Islet of Langerhans (tissue), 1 donor: ENCODE measurements around the gene PAF1.
"Not testable (repeated sequence)": the region's sequence is repeated elsewhere in the genome, so short reads cannot be mapped to it uniquely, and the experiment has no call there.

Experiments used
- FAIRE-seq: peaks from one replicate; lab custom pipeline; 2011; peaks lifted over from hg19 to GRCh38; lab: Jason Lieb, UNC

PAF1 gene

GRCh38 chr19:39381910-39382611, 8.8 kb downstream of the PAF1 start:
- FAIRE-seq: no peak

DNA sequence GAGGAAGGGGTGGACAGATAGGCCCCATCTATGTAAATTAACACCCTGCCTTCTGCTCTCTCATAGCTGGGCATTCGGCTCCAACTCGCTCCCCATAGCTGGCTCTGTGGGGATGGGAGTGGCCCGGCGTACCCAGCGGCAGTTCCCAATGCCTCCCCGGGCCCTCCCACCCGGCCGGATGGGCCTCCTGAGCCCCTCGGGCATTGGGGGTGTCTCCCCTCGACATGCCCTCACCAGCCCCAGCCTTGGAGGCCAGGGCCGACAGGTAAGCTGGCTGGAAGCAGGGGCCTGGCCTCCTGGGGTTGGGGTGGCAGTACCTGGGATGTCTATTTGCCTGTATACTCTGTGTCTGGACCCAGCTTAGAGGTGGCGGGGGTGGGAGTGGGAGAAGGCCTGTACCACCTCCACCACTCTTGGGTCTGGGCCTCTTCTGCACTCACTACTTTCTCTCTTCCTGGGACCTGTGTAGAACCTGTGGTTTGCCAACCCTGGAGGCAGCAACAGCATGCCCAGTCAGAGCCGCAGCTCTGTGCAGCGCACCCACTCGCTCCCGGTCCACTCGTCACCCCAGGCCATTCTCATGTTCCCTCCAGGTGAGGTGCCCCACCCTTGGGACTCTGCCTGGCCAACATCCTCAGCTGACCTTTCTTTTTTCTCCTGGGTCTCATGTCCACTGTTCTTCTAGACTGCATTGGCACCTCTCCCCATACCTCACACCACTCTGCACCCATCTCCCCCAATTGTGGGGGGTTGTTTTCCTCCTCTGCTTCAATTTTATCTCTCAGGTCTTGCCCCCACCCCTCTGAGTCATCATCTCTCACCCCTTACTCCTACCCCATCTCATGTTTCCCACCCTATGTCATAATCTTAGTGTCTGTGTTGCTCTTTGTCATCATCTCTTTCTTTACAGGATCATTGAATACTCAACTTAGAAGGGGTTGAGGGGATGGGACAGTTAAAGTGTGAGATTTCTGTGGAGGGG, 10.1 kb downstream of the PAF1 start:
- no peak for FAIRE-seq

DNA sequence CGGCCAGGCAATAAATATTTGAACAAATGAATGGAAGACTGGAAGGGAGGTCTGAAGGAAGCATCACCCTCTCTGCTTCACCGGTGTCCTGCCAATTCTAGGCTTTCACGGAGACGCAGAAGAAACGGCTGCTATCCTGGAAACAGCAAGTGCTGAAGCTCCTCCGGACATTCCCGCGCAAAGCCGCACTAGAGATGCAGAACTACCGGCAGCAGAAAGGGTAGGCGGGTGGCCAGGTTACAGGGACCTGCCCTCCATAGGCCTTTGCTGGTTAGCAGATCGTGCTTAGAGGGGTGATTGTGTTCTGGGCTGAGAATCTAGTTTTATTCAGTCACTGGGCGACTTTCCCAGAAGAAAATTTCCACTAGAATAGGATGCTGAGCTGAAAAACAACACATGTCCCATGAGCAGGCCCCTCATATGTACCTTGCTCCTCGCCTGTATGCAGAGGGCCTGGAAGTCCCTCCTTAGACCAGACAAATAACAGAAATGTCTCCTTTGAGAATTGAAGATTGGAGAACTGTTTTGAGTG, 11.0 kb downstream of the PAF1 start:
- FAIRE-seq: no peak

DNA sequence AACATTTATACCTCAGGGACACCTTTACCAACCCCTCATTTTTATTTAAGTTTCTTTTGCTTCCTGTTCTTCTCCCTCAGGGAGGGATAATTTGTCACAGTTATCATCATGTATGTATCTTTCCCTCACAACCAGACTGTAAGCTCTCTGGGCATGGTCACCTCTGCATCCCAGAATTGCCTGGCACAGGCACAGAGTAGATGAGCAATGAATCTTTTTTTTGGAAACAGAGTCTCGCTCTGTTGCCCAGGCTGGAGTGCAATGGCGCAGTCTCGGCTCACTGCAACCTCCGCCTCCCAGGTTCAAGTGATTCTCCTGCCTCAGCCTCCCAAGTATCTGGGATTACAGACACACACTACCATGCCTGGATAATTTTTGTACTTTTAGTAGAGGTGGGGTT, 11.5 kb downstream of the PAF1 start:
- FAIRE-seq: not testable (repeated sequence)

DNA sequence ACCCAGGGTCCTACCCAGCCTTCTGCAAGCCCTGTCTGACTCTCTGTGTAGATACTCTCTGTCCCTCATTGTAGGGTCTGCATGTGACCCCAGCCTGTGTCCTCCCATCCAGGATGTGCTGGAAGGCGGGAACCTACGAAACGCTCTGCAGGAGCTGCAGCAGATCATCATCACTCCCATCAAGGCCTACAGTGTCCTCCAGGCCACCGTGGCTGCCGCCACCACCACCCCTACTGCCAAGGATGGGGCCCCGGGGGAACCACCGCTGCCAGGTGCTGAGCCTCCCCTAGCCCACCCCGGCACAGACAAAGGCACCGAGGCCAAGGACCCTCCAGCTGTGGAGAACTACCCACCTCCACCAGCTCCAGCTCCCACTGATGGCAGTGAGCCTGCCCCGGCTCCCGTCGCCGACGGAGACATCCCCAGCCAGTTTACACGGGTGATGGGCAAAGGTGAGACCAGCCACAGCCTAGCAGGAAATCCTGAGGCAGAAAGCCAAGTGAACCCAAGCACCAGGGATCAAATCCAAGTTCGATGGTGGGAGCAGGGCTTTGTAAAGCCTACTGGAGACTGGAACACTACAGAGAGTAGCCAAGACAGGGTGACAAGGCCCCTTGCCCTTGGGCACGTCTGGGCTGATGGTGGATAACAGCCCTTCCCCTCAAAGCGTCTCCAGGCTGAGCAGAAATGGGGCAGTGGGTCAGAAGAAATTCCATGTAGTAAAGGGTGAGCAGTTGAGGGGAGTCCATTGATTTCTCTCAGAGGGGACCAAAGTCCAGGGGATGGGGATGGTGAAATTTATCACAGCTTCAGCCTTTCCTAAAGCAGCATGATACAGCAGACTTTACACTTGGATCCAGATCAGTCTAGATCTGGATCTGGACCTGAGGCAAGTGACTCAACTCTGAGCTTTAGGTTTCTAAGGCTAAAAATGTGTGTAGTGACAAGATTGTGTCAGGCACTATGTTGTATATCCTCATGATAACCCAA, 13.2 kb downstream of the PAF1 start:
- no peak for FAIRE-seq

DNA sequence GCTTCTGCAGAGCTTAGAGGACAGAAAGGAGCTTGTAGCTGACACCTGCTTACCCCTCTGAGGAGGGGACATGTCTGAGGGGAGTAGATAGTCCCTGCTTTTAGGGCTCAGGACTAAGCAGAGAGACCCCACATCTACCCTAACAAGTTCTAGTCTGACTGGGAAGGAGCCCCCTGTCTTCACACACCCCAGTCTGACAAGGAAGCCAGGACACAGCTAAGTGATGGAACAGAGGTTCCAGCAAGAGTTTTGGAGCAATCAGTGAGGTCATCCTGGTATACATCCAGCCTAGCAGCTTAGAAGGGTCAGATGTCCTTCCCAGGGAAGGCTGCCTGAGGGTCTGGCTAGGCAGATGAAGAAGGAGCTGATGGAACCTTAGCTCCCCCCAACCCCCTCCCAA, 15.0 kb downstream of the PAF1 start:
- FAIRE-seq: no peak

GRCh38 chr19:39372941-39373340, 18.0 kb downstream of the PAF1 start:
- no peak for FAIRE-seq

GRCh38 chr19:39372047-39372802, 18.7 kb downstream of the PAF1 start:
- FAIRE-seq: no peak

DNA sequence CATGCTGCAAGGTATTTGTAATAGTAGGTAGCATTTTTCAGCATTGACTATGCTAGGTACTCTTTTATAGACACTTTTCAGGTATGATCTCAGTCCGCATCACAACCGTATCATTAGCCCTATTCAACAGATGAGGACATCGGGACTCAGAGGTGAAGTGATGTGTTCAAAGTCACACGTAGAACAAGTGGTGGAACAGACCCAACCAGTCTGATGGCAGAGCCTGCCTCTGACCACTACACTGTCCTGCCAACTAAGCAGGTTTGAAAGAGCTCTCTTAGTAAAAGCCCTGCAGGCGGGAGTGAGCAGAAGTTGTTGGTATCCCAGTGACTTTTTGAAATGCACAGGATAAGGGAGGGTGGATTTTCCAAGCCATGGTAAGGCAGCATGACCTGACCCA, 20.2 kb downstream of the PAF1 start:
- FAIRE-seq: no peak

- no peak for FAIRE-seq
Observed at GRCh38 chr19:39369200-39369599, 21.7 kb downstream of the PAF1 start.

- FAIRE-seq: no peak
Observed at GRCh38 chr19:39365531-39365930, 25.4 kb downstream of the PAF1 start.

DNA sequence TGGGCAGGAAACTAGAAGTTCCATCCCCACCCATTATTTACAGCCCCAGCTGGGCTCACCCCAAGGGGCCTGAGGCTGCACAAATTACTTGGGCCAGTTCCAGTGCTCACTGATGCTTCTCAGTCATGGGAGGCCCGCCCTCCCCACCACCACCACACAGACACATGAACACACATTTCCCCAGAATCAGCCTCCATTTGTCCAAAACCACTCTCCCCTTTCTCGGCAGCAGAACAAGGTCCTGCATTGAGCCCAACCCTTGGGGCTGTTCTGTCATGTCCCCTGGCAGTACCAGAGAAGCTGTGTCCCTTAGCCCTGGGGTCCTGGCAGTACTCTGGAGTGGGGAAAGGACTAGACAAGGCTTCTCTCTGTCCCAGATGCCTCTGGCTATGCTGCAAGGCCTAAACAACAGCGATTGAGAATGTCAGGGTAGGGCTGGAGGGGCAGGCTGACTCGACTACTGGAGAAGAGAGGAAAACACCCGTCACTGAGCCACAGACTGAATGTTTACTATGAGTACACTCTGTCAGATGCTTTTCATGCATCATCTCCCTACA, 26.9 kb downstream of the PAF1 start:
- FAIRE-seq: no peak

GRCh38 chr19:39362682-39363657, 27.9 kb downstream of the PAF1 start:
- no peak for FAIRE-seq

- FAIRE-seq: no peak
Observed at GRCh38 chr19:39360599-39360998, 30.3 kb downstream of the PAF1 start.

GRCh38 chr19:39359026-39359425, 31.9 kb downstream of the PAF1 start:
- no peak for FAIRE-seq

- FAIRE-seq: no peak
Observed at GRCh38 chr19:39356647-39357046, 34.3 kb downstream of the PAF1 start.

- no peak for FAIRE-seq
Observed at GRCh38 chr19:39356073-39356472, 34.8 kb downstream of the PAF1 start.

DNA sequence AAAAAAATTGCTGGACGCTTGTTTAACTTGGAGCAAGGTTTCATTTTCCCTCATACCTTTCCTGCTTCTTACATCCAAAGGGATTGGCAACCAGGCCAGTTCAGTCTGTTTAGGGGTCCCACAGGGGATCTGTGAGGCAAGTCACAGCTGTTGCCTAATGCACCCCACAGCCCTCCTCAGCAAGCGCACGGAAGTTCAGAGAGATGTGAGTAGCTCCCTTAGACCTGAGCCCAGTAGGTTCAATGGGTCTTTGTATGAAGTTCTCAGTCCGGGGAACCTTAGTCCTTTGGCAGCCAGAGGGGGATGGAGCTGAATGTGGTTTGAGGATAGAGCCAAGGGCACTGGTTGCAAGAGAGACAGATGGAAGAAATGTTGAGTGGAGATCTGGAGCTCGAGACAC, 35.7 kb downstream of the PAF1 start:
- FAIRE-seq: no peak

- FAIRE-seq: no peak
Observed at GRCh38 chr19:39352381-39353255, 38.3 kb downstream of the PAF1 start.
